T-cell (primary cell): ENCODE measurements around the gene MINDY2. TPM values are rescaled to one million over a fixed set of nuclear protein-coding genes. Genes with fewer than 3 reads are reported as not detected.

Experiments
- ATAC-seq, 4 experiments: fragments of 200-7000 bp in 3 of 4; fragments of 150-1000 bp in 1 of 4; cut with Tn5 transposase; replicated peaks in 1 of 4; 1 replicate in 3 of 4; 2 replicates in 1 of 4; pipeline ENCODE4 v1.10.0; 2021; ENCODE audit warnings: moderate library complexity in 3 of 4, mild to moderate bottlenecking in 2 of 4, moderate number of reproducible peaks in 1 of 4
- CTCF ChIA-PET, 2 donors: fragments of 300-600 bp; sonication (Branson Sonifier 250); formaldehyde crosslinking; loops; one replicate each; lab custom pipeline; 2022; ENCODE audit warnings: antibody characterized with exemption in 2 of 2; lab: Charles Lee
- POLR2A ChIA-PET, 2 donors: fragments of 300-600 bp; sonication (Branson Sonifier 250); formaldehyde crosslinking; loops; one replicate each; lab custom pipeline; 2022; ENCODE audit warnings: antibody characterized with exemption in 2 of 2; lab: Charles Lee
- DNase-seq, 35 experiments: peaks; one replicate each; pipeline versions ENCODE4 v3.0.0 to v3.0.0-alpha.2; 2013 to 2023
- H3K27ac ChIP-seq: one replicate; pipeline ENCODE4 v1.5.1; 2013; ENCODE audit warnings: low read length
- H3K27me3 ChIP-seq, 2 experiments: replicated peaks in 1 of 2; 1 replicate in 1 of 2; 2 replicates in 1 of 2; pipeline versions ENCODE4 v1.6.1 to v1.7.0; 2013; ENCODE audit warnings: low read length in 1 of 2, mixed read lengths in 1 of 2; ENCODE audit not compliant: control insufficient read depth in 2 of 2, insufficient read depth in 2 of 2; ENCODE audit errors: extremely low read depth in 1 of 2
- H3K36me3 ChIP-seq, 2 donors: 1 replicate in 1 of 2; 2 replicates in 1 of 2; pipeline versions ENCODE4 v1.6.1 to v1.7.0; 2013; ENCODE audit warnings: low read length in 1 of 2; ENCODE audit not compliant: control insufficient read depth in 2 of 2, insufficient read depth in 1 of 2; ENCODE audit errors: extremely low read depth in 1 of 2
- H3K4me1 ChIP-seq, 2 experiments: 1 replicate in 1 of 2; 2 replicates in 1 of 2; pipeline versions ENCODE4 v1.6.1 to v1.7.0; 2013; ENCODE audit warnings: low read length in 2 of 2, mixed read lengths in 1 of 2; ENCODE audit not compliant: insufficient read depth in 2 of 2, control insufficient read depth in 1 of 2; ENCODE audit errors: extremely low read depth in 1 of 2
- H3K4me3 ChIP-seq, 2 donors: 1 replicate in 1 of 2; 2 replicates in 1 of 2; pipeline versions ENCODE4 v1.5.1 to v1.7.0; 2013; ENCODE audit warnings: mild to moderate bottlenecking in 2 of 2, low read length in 1 of 2, moderate library complexity in 1 of 2; ENCODE audit not compliant: control insufficient read depth in 1 of 2; ENCODE audit errors: extremely low read depth in 1 of 2
- H3K9me3 ChIP-seq: 2 replicates; pipeline ENCODE4 v1.7.0; 2013
- H3K27ac Mint-ChIP-seq, 2 donors: one replicate each; pipeline ENCODE4 v1.8.0; 2020 to 2021; ENCODE audit warnings: mild to moderate bottlenecking in 2 of 2, mixed read lengths in 2 of 2
- H3K27me3 Mint-ChIP-seq, 2 donors: one replicate each; pipeline ENCODE4 v1.8.0; 2021 to 2022; ENCODE audit warnings: mixed read lengths in 2 of 2
- H3K36me3 Mint-ChIP-seq: one replicate; pipeline ENCODE4 v1.8.0; 2021; ENCODE audit warnings: mixed read lengths
- H3K4me1 Mint-ChIP-seq, 3 donors: one replicate each; pipeline ENCODE4 v1.8.0; 2020 to 2022; ENCODE audit warnings: mixed read lengths in 3 of 3, mild to moderate bottlenecking in 1 of 3
- H3K4me3 Mint-ChIP-seq, 3 donors: one replicate each; pipeline ENCODE4 v1.8.0; 2020 to 2022; ENCODE audit warnings: mild to moderate bottlenecking in 3 of 3, mixed read lengths in 3 of 3, moderate library complexity in 3 of 3
- H3K9me3 Mint-ChIP-seq, 3 donors: one replicate each; pipeline ENCODE4 v1.8.0; 2020 to 2022; ENCODE audit warnings: mixed read lengths in 3 of 3
- WGBS: methylation state at CpG from one replicate; pipeline ENCODE4 v1.1.5; 2013; ENCODE audit warnings: missing lambda C conversion rate; ENCODE audit not compliant: insufficient coverage; 5-methylcytosine and 5-hydroxymethylcytosine counted together
- total RNA-seq, 35 experiments: library from RNA in 6 of 35; stranded (reverse) in 6 of 35; fragments of 120-200 nt in 1 of 35; gene quantifications; one replicate each; pipeline versions ENCODE4 v1.2.1 to v1.2.4 and lab custom pipeline; 2013 to 2026

The MINDY2 gene
- total RNA-seq, 5 donors from 2014 or later (not counting 1 experiment from before 2014, with no cell fraction given), result 11.7 to 17.9 (median 15.9) TPM

DNA sequence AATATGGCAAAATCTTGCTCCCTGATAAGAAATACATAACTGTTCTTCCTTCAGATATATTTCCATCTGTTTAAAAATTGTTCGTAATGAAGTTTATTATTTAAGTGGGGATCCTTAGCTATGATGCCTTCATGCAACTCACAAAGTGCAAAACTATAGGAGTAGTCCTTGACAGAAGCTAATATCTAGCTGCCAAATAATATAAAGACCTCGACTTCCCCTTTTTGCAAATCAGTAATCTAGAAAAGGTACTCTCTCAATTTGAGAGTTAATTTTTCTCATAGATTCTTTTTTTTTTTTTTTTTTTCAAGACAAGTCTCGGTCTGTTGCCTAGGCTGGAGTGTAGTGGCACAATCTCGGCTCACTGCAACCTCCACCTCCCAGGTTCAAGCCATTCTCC, 139.4 kb downstream of the MINDY2 start:
- Histone ChIP-seq H3K4me3 (no peak overlapping the region), H3K4me1 (peaks cover 8 to 10% of the 10 kb centered on the region in 2 experiments), H3K27ac (no peak overlapping the region), H3K9me3 (no peaks in the 10 kb centered on the region), H3K27me3 (no peaks in the 10 kb centered on the region), H3K36me3 (peaks cover 3 to 43% of the 10 kb centered on the region in 2 donors)
- CTCF ChIA-PET, result interaction anchor here in 1 of 2 donors (0.5 kb wide), 1 partner anchor 366 kb away, joined by 3 read pairs; no protein-coding TSS in a partner anchor
- ATAC-seq (no peak), DNase-seq (no peak)
- peak overlapping the region in 1 of 2 donors; percentile 11 for H3K27ac Mint-ChIP-seq
- no peaks in the 10 kb centered on the region for H3K9me3 Mint-ChIP-seq
- no CpG with 5 or more reads among the region's 4 CpGs for WGBS
- H3K36me3 Mint-ChIP-seq, result peaks cover 48% of the 10 kb centered on the region
- POLR2A ChIA-PET, result interaction anchor here in 1 of 2 donors (0.6 kb wide), 1 partner anchor 10 kb away, joined by 3 read pairs; no protein-coding TSS in a partner anchor
- H3K4me1 Mint-ChIP-seq, result peaks cover 52 to 65% (median 65%) of the 10 kb centered on the region in 3 donors
- no peaks in the 10 kb centered on the region for H3K27me3 Mint-ChIP-seq
- no peak overlapping the region for H3K4me3 Mint-ChIP-seq

Other genes starting within 250 kb of the MINDY2 start
- 100 to 1,000 TPM in 4 of 5 donors, 10 to 100 TPM in 1; 99.5 to 146 (median 113) TPM for gene ADAM10, start 21.6 kb upstream of the MINDY2 start, total RNA-seq
- 100 to 1,000 TPM; 129 to 172 (median 140) TPM for gene SLTM, start 162.4 kb downstream of the MINDY2 start, total RNA-seq
- gene RNF111, start 216.4 kb downstream of the MINDY2 start, total RNA-seq, result 10 to 100 TPM; 45.8 to 57.3 (median 54.3) TPM